ENCODE measurements around the gene FAIM2. TPM values are rescaled to one million over a fixed set of nuclear protein-coding genes. Genes with fewer than 3 reads are reported as not detected.

The FAIM2 gene
- total and polyA plus RNA-seq, 9 of the 15 experiments (the other 6 are each of a cell fraction or from before 2014, with no cell fraction given) = 0.01 to 0.10 TPM; not detected in 7

GRCh38 chr12:49936925-49937324 lies 33.2 kb upstream of the FAIM2 start:
- ChIA-PET CTCF (ENCODE audit: low intra/inter-chr PET ratio) (interaction anchor here (0.5 kb wide), 1 partner anchor 100 kb away, joined by 7 read pairs; no protein-coding TSS in a partner anchor), POLR2A (interaction anchor here (1.0 kb wide), 1 partner anchor 8 kb away, joined by 4 read pairs; no protein-coding TSS in a partner anchor)
- Histone ChIP-seq H3K36me3 (ENCODE audit: control insufficient read depth, insufficient read depth, low read length) (no peaks in the 10 kb centered on the region), H3K4me3 (no peak overlapping the region), H3K9me1 (ENCODE audit: control insufficient read depth, insufficient read depth, low read length) (no peaks in the 10 kb centered on the region), H4K20me1 (replicated peaks; ENCODE audit: control insufficient read depth, insufficient read depth, low read length) (no peaks in the 10 kb centered on the region), H2AFZ (ENCODE audit: low read depth, low read length) (no peak overlapping the region), H3K9ac (ENCODE audit: insufficient read depth in 1 of 2, low read depth in 2 of 2, low read length in 2 of 2) (no peak overlapping the region), H3K4me2 (ENCODE audit: insufficient read depth, low read length) (no peak overlapping the region), H3K9me3 (replicated peaks; ENCODE audit: control insufficient read depth, insufficient read depth, low read depth, low read length) (no peaks in the 10 kb centered on the region), H3K27ac (ENCODE audit: extremely low read depth, low read depth, low read length) (no peak overlapping the region), H3K27me3 (ENCODE audit: control insufficient read depth in 2 of 2, insufficient read depth in 2 of 2, low read length in 2 of 2) (no peaks in the 10 kb centered on the region), H3K4me1 (replicated peaks in 1 of 2; ENCODE audit: control insufficient read depth in 2 of 2, insufficient read depth in 2 of 2, low read length in 2 of 2) (no peaks in the 10 kb centered on the region), H3K79me2 (ENCODE audit: control insufficient read depth, insufficient read depth, low read length) (no peaks in the 10 kb centered on the region)
- intact Hi-C loops (cut with micrococcal nuclease) (no loop called here), in situ Hi-C loops (cut with MboI) (no loop called here)
- DNase-seq (ENCODE audit: extremely low read depth in 1 of 4, low spot score in 3 of 4) (no peak), FAIRE-seq (no peak), ATAC-seq (no peak)
- 36% methylated on average over 3 of the region's 3 CpGs for WGBS (ENCODE audit: insufficient coverage, low coverage, missing lambda C conversion rate)
- TF ChIP-seq ZNF511 (CRISPR knock-in tag; IDR thresholded peaks at IDR 0.05) = no peak
- peak; percentile 48; the same call in 1 of the 2 replicates for TF ChIP-seq CEBPB (tag; IDR thresholded peaks at IDR 0.05)
- no peak for TF ChIP-seq CEBPG (CRISPR knock-in tag; IDR thresholded peaks at IDR 0.05)
- peak in 1 of 2 experiments; percentile 68; a peak in 3 of 4 replicates for TF ChIP-seq CEBPG (tag; conservative IDR thresholded peaks at IDR 0.05 in 1 of 2, IDR thresholded peaks at IDR 0.05 in 1 of 2)
- no TSS peak for BruUV-seq (replicated peaks)

DNA sequence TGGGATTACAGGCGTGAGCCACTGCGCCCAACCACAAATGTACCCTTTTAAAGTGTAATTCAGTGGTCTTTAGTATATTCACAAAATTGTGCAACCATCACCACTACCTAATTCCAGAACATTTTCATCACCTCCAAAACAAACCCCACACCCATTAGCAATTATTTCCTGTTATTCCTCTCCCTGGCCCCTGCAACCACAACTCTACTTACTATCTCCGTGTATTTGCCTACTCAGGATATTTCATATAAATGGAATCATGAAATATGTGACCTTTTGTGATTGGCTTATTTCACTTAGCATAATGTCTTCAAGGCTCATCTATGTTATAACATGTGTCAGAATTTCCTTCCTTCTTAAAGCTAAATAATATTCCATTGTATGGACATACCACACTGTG lies 30.8 kb upstream of the FAIM2 start:
- Histone ChIP-seq H3K9ac (ENCODE audit: insufficient read depth in 1 of 2, low read depth in 2 of 2, low read length in 2 of 2) (no peak overlapping the region), H3K27ac (ENCODE audit: extremely low read depth, low read depth, low read length) (no peak overlapping the region), H3K9me1 (ENCODE audit: control insufficient read depth, insufficient read depth, low read length) (no peaks in the 10 kb centered on the region), H3K4me3 (no peak overlapping the region), H3K79me2 (ENCODE audit: control insufficient read depth, insufficient read depth, low read length) (no peaks in the 10 kb centered on the region), H3K4me1 (replicated peaks in 1 of 2; ENCODE audit: control insufficient read depth in 2 of 2, insufficient read depth in 2 of 2, low read length in 2 of 2) (no peaks in the 10 kb centered on the region; a peak in 1 of 5 replicates), H3K4me2 (ENCODE audit: insufficient read depth, low read length) (no peak overlapping the region), H2AFZ (ENCODE audit: low read depth, low read length) (no peak overlapping the region), H3K9me3 (replicated peaks; ENCODE audit: control insufficient read depth, insufficient read depth, low read depth, low read length) (no peaks in the 10 kb centered on the region), H3K36me3 (ENCODE audit: control insufficient read depth, insufficient read depth, low read length) (no peaks in the 10 kb centered on the region), H3K27me3 (ENCODE audit: control insufficient read depth in 2 of 2, insufficient read depth in 2 of 2, low read length in 2 of 2) (peaks cover 1% of the 10 kb centered on the region in 2 experiments; a peak in 2 of 5 replicates), H4K20me1 (replicated peaks; ENCODE audit: control insufficient read depth, insufficient read depth, low read length) (no peaks in the 10 kb centered on the region)
- no peak for FAIRE-seq
- no peak for DNase-seq (ENCODE audit: extremely low read depth in 1 of 4, low spot score in 3 of 4)
- ATAC-seq = no peak
- ChIA-PET POLR2A (no interaction called here), CTCF (ENCODE audit: low intra/inter-chr PET ratio) (no interaction called here)
- WGBS (ENCODE audit: insufficient coverage, low coverage, missing lambda C conversion rate) = 70% methylated on average over 3 of the region's 3 CpGs
- intact Hi-C loops (cut with micrococcal nuclease) (no loop called here), in situ Hi-C loops (cut with MboI) (no loop called here)
- no TSS peak for BruUV-seq (replicated peaks)
- TF ChIP-seq ZNF280B (CRISPR knock-in tag; IDR thresholded peaks at IDR 0.05) (no peak), GTF3C2 (IDR thresholded peaks at IDR 0.05; ENCODE audit: borderline replicate concordance, extremely low read depth, insufficient read length) (no peak), XRCC3 (IDR thresholded peaks at IDR 0.05) (no peak), FOXJ3 (CRISPR knock-in tag; IDR thresholded peaks at IDR 0.05) (no peak), ZNF175 (CRISPR knock-in tag; IDR thresholded peaks at IDR 0.05; ENCODE audit: low read depth) (no peak), ZNF668 (CRISPR knock-in tag; IDR thresholded peaks at IDR 0.05) (no peak), ZNF316 (IDR thresholded peaks at IDR 0.05) (peak; percentile 51), HLTF (IDR thresholded peaks at IDR 0.05) (no peak), SETDB1 (IDR thresholded peaks at IDR 0.05; ENCODE audit: low read length) (no peak)
